NCI-H446 (cell line): ENCODE results near the gene ABTB2.

ENCODE experiments used
- DNase-seq, 2 experiments: peaks; one replicate each; lab custom pipeline; 2025; lab: John Stamatoyannopoulos, UW

The ABTB2 gene

DNA sequence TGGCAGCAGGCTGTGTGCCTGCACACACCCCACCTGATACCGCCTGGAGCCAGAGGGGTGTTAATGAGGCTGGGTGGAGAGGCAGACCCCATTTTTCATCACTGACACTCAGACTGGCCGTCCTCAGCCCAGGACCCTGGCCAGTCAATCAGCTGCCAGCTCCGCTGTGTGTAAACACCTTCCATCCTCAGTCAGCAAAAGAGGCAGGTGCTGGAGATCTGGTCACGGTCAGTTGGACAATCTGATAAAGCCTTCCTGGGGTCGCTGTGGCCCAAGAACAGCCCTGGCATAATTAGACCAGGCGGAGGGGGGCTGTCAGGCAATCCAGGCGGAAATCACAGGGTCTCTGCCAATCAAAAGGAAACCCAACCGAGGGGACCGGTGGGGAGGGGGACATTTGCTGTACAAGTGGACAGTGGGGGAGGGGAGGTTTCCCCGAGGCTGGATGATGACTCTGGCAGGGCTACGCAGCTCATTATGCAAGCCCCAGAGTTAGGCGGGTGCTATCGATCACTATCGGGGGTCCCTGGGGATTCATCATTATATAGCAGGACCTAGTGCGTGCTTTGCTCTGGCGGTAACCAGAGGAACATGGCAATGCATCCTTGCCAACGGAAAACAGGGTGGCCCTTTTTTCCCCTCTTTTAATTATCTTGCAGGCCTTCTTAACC is 72.9 kb downstream of the ABTB2 start:
- no peak for DNase-seq

DNA sequence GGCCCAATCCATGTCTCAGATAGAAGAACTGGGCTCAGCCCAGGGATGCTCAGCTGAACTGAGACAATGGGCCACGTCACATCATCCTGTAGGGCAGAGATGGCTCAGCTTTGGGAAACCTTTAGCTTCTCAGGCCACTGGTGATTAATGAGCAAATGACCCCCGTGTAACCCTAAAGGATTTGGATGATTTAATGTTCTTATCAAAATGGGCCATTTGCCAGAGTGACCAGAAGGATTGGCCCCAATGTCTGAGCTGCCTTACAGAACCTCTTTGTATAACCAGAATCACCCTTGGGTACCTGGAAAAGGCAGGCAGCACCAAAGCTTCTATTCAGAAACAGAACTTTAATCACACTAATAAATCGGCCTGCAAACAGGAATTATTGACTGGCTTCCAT is 73.7 kb downstream of the ABTB2 start:
- no peak for DNase-seq

DNA sequence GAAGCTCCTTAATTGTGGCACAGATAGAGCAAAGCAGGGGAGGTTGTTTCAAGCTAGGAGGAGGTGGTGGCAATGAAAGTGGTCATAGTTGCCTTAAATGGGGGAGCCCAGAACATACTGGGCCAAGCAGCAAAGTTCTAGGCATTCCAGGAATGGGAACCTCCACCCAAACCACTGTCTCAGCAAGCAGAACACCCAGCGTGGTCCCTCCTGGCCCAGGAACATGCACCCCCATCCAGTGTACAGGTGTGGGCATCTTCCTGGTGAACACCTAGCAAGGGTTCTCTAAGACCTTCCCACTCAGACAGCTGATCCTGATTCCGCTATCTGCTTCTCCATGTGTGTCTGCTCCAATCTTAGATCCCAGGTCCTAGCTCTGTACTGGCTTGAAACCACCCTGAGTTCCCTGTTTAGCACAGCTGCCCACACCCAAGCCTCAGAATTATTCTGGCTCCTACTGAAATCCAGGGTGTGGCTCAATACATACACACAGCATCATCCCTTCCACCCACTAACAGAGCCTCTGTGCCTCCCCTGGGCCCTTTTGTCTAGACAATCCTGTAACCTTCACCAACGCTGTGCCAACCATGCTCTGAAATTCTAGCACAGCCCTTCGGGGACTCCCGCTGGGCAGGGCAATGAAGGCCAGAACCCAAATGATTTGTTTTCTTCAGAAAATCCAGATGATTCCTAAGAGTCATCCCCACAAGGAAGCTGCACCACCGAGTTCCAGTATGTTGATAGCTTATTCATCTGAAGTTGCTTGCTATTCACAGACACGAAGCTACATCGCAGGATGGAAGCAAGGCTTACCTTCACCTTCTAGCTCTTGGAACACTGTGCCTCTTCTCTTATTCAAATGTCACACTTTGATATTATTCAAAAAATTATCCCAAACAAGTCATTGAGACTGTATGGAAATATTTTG is 76.6 kb downstream of the ABTB2 start:
- DNase-seq = no peak

DNA sequence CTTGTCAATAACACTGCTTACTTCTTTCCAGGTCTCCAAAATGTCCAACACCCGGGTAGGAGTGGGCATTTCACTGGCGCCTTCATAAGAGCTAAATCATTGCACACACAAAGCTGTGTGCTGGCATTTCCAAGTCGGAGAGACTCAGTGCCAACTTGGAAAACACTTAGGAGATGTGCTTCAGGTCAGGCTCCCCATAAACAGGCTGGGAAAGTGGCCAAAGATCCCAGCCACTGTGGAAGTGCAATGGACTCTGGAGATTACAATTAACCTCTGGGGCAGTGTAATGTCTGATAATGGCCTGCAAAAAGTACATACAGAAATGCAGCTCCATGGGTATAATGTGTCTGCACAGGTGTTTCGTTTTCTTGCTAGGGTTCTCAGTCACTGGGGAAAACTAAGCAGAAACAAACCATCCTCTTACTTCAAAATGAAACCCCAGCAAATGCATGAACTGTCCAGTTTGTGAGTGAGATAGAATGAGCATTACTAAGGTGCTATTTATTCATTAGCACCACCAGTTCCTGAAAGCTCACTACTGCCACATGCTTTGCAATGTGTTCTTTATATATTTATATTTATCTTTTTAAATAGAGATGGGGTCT is 79.0 kb downstream of the ABTB2 start:
- DNase-seq = no peak

GRCh38 chr11:34278175-34278574 is 79.6 kb downstream of the ABTB2 start:
- DNase-seq = no peak

DNA sequence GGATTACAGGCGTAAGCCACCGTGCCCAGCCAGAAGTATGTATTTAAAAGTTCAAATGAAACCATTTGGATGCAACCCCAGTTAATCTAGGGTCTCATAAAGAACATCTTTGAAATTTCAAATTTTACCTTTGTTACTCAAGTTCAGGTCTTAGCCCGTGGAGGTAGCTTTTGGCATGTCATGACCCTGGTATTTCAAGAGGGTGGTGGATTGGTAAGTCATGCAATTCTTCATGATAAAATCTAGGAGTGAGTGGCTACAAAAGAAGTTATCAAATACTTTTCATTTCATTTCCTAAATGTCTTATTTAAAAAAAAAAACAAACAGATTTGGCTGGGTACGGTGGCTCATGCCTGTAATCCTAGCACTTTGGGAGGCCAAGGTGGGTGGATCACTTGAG is 80.6 kb downstream of the ABTB2 start:
- no peak for DNase-seq

GRCh38 chr11:34276352-34276864 is 81.4 kb downstream of the ABTB2 start:
- no peak for DNase-seq

GRCh38 chr11:34275486-34275885 is 82.3 kb downstream of the ABTB2 start:
- no peak for DNase-seq

GRCh38 chr11:34274712-34275398 is 83.0 kb downstream of the ABTB2 start:
- peak in 1 of 2 experiments; percentile 41 for DNase-seq

DNA sequence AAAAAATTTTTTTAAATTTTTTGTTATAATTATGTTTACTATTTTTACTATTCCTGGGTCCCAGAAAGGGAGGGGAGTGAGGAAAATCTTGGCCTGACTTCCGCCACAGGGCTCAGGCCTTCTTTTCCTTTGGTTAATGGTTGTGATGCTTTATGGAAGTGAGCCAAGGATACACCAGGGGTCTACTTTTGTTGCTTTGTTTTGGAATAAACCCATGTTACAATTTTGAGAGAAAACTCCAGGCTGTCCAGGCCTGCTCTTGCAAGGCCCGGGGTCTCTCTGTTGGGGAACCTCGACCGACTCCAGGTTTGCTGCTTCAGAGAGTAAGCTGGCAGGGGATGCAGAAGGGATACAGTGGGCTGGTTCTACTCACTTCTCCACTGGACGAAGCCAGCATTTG is 84.7 kb downstream of the ABTB2 start:
- DNase-seq = peak in 1 of 2 experiments; percentile 13

- DNase-seq = no peak
Measured at GRCh38 chr11:34271727-34272126, 86.1 kb downstream of the ABTB2 start.

DNA sequence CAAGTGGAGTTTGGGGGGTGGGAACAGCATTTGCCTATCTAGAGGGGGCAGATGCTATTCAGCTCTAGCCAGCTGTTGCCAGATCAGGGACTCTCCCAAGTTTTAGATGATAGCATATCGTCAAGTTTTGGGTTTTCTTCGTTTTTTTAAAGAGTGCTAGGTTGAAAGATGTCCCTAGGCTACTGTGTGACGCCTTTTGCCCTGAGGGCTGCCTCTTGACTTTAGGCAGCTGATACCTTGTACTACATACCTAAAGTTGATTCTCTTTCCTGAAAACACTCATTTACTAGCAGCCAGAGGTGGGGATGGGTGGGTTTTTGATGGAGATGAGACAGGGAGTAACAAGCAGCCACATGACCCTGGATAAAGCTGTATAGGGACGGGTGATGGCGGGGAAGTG is 87.1 kb downstream of the ABTB2 start:
- DNase-seq = no peak

GRCh38 chr11:34269694-34270245 is 88.0 kb downstream of the ABTB2 start:
- DNase-seq = no peak

GRCh38 chr11:34268906-34269430 is 88.8 kb downstream of the ABTB2 start:
- no peak for DNase-seq

GRCh38 chr11:34267417-34267816 is 90.4 kb downstream of the ABTB2 start:
- DNase-seq = no peak

- peak in 1 of 2 experiments; percentile 68 for DNase-seq
Measured at GRCh38 chr11:34267013-34267412, 90.8 kb downstream of the ABTB2 start.

DNA sequence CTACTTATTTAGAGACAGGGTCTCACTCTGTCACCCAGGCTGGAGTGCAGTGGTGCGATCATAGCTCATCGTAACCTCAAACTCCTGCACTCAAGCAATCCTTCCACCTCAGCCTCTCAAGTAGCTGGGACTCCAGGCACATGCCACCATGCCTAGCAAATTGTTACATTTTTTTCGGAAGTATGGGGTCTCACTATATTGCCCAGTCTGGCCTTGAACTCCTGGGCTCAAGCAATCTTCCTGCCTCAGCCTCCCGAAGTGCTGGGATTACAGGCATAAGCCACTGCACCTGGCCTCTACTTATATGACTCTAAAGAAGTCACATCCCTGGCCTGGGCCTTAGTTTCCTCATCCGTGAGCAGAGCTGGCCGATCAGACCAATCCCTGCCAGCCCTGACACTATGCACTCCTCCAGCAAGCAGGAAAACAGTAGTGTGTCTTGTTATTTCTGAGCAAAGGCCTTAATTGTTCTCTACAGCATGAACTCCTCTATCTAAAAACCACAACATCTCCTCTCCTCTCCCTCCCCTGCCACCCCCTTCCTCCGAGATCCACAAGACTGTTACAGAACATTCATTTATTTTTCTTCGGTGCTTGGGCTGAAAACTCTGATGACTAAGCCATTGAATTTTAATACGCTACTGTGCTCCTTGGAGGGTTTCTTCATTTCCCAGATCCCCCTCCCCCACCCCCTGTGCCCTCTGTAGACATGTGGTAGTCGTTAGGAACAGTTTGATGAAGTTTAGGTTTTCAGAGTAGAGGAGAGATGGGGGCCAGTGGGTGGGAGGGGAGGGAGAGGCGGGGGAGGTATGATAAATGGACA is 91.5 kb downstream of the ABTB2 start:
- DNase-seq = peak; percentile 12 to 44

- DNase-seq = no peak
Measured at GRCh38 chr11:34264303-34265110, 93.3 kb downstream of the ABTB2 start.

- peak in 1 of 2 experiments; percentile 48 for DNase-seq
Measured at GRCh38 chr11:34263441-34264091, 94.2 kb downstream of the ABTB2 start.
